GM20000 (cell line): ENCODE data around the gene HK1.

Experiments used
- DNase-seq: peaks from one replicate; pipeline ENCODE4 v3.0.0; 2012; ENCODE audit warnings: low spot score
- CTCF ChIP-seq: IDR thresholded peaks from 2 replicates; pipeline ENCODE4 v1.5.1; 2012; ENCODE audit warnings: mild to moderate bottlenecking, control low read depth; ENCODE audit errors: extremely low read depth, missing control alignments

Gene HK1

GRCh38 chr10:69382382-69383117, 104.3 kb downstream of the HK1 start:
- DNase-seq = no peak
- TF ChIP-seq CTCF = no peak

GRCh38 chr10:69383558-69383957, 105.3 kb downstream of the HK1 start:
- no peak for TF ChIP-seq CTCF

GRCh38 chr10:69384320-69384719, 106.0 kb downstream of the HK1 start:
- TF ChIP-seq CTCF = no peak
- no peak for DNase-seq

More at GRCh38 chr10:69383558-69383957, 105.3 kb downstream of the HK1 start:
- DNase-seq = no peak

GRCh38 chr10:69385454-69386350, 107.4 kb downstream of the HK1 start:
- TF ChIP-seq CTCF = no peak

GRCh38 chr10:69387500-69387899, 109.2 kb downstream of the HK1 start:
- no peak for DNase-seq
- TF ChIP-seq CTCF = no peak

More at GRCh38 chr10:69385454-69386350, 107.4 kb downstream of the HK1 start:
- DNase-seq = no peak

- no peak for TF ChIP-seq CTCF
- DNase-seq = no peak
Measured at GRCh38 chr10:69388488-69388887, 110.2 kb downstream of the HK1 start.

GRCh38 chr10:69389827-69390490, 111.7 kb downstream of the HK1 start:
- no peak for DNase-seq
- no peak for TF ChIP-seq CTCF
